NB4 (cell line): Measurements from ENCODE around the gene REG3G.
"Not testable (repeated sequence)": the region's sequence is repeated elsewhere in the genome, so short reads cannot be mapped to it uniquely, and the experiment has no call there.

Experiments used
- DNase-seq: peaks from one replicate; pipeline ENCODE4 v3.0.0; 2010; ENCODE audit warnings: low read depth
- H3K4me3 ChIP-seq: one replicate; pipeline ENCODE4 v1.5.1; 2011; ENCODE audit warnings: mild to moderate bottlenecking, low read depth, low read length, moderate library complexity
- MYC ChIP-seq: IDR thresholded peaks from 2 replicates; pipeline ENCODE4 v1.6.1; 2011; ENCODE audit warnings: low read depth, low read length
- POLR2A ChIP-seq: IDR thresholded peaks from 2 replicates; pipeline ENCODE4 v1.6.1; 2011; ENCODE audit warnings: mild to moderate bottlenecking; ENCODE audit not compliant: insufficient read length; ENCODE audit errors: extremely low read depth
- TF ChIP-seq, protein P1 (sequence below): IDR thresholded peaks from 2 replicates; pipeline ENCODE4 v1.6.1; 2011; ENCODE audit warnings: low read depth, low read length
- TF ChIP-seq, protein P2 (sequence below): IDR thresholded peaks from one replicate; pipeline ENCODE4 v1.5.1; 2012; ENCODE audit warnings: low read depth, low read length

Gene REG3G

GRCh38 chr2:79039944-79040343 is 14.4 kb downstream of the REG3G start:
- TF ChIP-seq, protein P1, sequence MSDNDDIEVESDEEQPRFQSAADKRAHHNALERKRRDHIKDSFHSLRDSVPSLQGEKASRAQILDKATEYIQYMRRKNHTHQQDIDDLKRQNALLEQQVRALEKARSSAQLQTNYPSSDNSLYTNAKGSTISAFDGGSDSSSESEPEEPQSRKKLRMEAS = no peak
- TF ChIP-seq, protein P2, sequence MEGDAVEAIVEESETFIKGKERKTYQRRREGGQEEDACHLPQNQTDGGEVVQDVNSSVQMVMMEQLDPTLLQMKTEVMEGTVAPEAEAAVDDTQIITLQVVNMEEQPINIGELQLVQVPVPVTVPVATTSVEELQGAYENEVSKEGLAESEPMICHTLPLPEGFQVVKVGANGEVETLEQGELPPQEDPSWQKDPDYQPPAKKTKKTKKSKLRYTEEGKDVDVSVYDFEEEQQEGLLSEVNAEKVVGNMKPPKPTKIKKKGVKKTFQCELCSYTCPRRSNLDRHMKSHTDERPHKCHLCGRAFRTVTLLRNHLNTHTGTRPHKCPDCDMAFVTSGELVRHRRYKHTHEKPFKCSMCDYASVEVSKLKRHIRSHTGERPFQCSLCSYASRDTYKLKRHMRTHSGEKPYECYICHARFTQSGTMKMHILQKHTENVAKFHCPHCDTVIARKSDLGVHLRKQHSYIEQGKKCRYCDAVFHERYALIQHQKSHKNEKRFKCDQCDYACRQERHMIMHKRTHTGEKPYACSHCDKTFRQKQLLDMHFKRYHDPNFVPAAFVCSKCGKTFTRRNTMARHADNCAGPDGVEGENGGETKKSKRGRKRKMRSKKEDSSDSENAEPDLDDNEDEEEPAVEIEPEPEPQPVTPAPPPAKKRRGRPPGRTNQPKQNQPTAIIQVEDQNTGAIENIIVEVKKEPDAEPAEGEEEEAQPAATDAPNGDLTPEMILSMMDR = no peak
- TF ChIP-seq MYC (no peak), POLR2A (no peak)
- no peak overlapping the region for H3K4me3 ChIP-seq
- no peak for DNase-seq

- TF ChIP-seq, protein P2 = peak; percentile 46
- TF ChIP-seq POLR2A (no peak), MYC (no peak)
- TF ChIP-seq, protein P1 = no peak
- no peak overlapping the region for H3K4me3 ChIP-seq
- peak; percentile 23 for DNase-seq
Measured at GRCh38 chr2:79041032-79041448, 15.5 kb downstream of the REG3G start.

- DNase-seq, H3K4me3 ChIP-seq: not testable (repeated sequence)
Measured at GRCh38 chr2:79053486-79053885, 28.0 kb downstream of the REG3G start.

GRCh38 chr2:79054769-79055168 is 29.3 kb downstream of the REG3G start:
- not testable (repeated sequence) for DNase-seq, H3K4me3 ChIP-seq

DNA sequence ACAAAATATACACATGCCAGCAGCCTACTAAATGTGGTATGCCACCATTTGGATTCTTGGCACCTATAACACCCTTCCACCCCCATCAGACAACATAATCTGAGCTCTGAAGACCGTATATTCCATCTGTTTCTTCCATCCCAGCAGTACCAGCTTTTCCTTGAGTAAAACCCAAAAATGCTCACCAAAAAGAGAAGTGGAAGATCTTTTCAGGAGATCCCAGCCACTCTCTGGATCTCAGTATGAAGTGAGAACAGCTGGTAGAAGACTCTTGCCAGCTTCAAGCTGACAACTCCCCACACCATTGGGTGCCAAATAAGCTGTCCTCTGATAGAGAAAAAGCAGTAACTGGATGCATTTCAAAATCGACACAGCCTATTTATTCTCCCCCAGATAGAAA is 39.7 kb downstream of the REG3G start:
- DNase-seq = no peak
- TF ChIP-seq, protein P2 = no peak
- TF ChIP-seq POLR2A (no peak), MYC (no peak)
- TF ChIP-seq, protein P1 = no peak

DNA sequence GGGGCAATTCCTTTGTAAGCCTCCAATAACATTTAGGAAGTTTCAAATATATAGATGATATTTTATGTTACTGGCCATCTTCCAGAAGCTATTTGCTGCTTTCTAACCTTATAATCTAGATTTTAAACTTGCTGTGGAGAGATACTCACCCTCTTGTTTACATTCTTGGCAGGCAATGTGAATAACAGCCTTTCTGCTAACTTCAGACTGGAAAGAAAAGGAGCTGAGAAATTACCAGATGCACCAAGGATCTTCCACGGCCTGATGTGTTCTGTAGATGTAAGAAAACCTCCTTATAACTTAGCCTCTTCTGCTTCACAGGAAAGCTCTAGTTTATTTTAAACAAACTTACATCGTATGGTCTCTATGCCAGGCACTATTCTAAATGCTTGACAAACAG is 45.6 kb downstream of the REG3G start:
- H3K4me3 ChIP-seq = no peak overlapping the region
- DNase-seq = no peak
- TF ChIP-seq, protein P2 = no peak
- TF ChIP-seq, protein P1 = no peak
- no peak for TF ChIP-seq MYC
- no peak for TF ChIP-seq POLR2A

More for the DNA sequence above, 39.7 kb downstream of the REG3G start:
- no peak overlapping the region for H3K4me3 ChIP-seq
